Esophagus muscularis mucosa (tissue), 3 donors: ENCODE data around the gene BANK1.

Experiments used
- POLR2A ChIP-seq: fragments of 450-650 bp; IDR thresholded peaks from one replicate; pipeline ENCODE4 v1.6.1; 2017; ENCODE audit warnings: antibody characterized with exemption, moderate library complexity, mild to moderate bottlenecking, low read depth
- POLR2AphosphoS5 ChIP-seq, 2 donors: sonication (generic); formaldehyde crosslinking; IDR thresholded peaks; one replicate each; pipeline ENCODE4 v1.6.1; 2017; ENCODE audit warnings: antibody characterized with exemption in 2 of 2
- TF ChIP-seq, protein P1 (sequence below), 3 experiments: fragments of 200-600 bp in 2 of 3; fragments of 450-650 bp in 1 of 3; sonication (generic) in 2 of 3; IDR thresholded peaks; one replicate each; pipeline ENCODE4 v1.5.1; 2017 to 2019; ENCODE audit warnings: antibody characterized with exemption in 3 of 3, mild to moderate bottlenecking in 2 of 3, moderate library complexity in 1 of 3

DNA sequence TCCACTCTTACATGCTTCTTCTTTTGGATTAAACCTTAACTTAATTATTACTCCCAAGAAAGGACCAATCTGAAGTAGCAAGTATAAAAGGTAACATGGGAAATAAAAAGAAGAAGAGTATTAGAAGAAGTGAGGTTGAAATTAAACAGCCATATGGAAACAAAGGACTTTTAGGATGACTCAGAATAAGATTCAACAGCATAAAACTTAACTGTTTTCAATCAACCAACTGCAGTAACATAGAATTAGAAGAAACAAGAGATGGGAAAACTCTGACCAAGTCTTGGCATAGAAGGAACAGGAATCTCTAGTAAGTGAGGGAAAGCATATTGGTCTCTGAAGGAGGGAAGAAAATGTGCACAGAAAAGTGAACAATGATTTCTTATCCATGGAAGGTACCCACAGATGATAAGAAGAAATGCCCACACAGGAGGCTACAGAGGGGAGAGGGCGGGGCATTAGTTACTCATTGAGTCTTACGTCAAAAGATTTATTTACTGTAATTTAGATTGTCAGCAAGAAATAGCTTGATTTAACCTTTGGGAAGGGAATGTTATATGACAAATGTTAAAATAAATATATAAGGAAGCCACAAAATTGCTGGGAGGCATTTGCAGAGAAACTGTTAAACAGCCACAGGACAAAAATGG lies 177.3 kb downstream of the BANK1 start:
- TF ChIP-seq POLR2AphosphoS5 (IDR thresholded peaks at IDR 0.05) (no peak), POLR2A (no peak)
- TF ChIP-seq, protein P1, sequence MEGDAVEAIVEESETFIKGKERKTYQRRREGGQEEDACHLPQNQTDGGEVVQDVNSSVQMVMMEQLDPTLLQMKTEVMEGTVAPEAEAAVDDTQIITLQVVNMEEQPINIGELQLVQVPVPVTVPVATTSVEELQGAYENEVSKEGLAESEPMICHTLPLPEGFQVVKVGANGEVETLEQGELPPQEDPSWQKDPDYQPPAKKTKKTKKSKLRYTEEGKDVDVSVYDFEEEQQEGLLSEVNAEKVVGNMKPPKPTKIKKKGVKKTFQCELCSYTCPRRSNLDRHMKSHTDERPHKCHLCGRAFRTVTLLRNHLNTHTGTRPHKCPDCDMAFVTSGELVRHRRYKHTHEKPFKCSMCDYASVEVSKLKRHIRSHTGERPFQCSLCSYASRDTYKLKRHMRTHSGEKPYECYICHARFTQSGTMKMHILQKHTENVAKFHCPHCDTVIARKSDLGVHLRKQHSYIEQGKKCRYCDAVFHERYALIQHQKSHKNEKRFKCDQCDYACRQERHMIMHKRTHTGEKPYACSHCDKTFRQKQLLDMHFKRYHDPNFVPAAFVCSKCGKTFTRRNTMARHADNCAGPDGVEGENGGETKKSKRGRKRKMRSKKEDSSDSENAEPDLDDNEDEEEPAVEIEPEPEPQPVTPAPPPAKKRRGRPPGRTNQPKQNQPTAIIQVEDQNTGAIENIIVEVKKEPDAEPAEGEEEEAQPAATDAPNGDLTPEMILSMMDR (IDR thresholded peaks at IDR 0.05) = no peak
